Progenitor cell of endocrine pancreas (in vitro differentiated cells): ENCODE measurements around the gene LIPN. TPM values are rescaled to one million over a fixed set of nuclear protein-coding genes. Genes with fewer than 3 reads are reported as not detected.

ENCODE experiments used
- DNase-seq: peaks from one replicate; pipeline ENCODE4 v3.0.0; 2021; ENCODE audit warnings: low spot score; ENCODE audit not compliant: unreplicated experiment
- H3K27ac Mint-ChIP-seq: 2 replicates; pipeline ENCODE4 v1.8.0; 2021; ENCODE audit warnings: mild to moderate bottlenecking, moderate library complexity, mixed read lengths
- H3K27me3 Mint-ChIP-seq: 2 replicates; pipeline ENCODE4 v1.8.0; 2021; ENCODE audit warnings: mixed read lengths
- H3K36me3 Mint-ChIP-seq: 2 replicates; pipeline ENCODE4 v1.8.0; 2022; ENCODE audit warnings: mixed read lengths; ENCODE audit not compliant: insufficient read depth
- H3K4me1 Mint-ChIP-seq: 2 replicates; pipeline ENCODE4 v1.8.0; 2021; ENCODE audit warnings: low read depth, mixed read lengths
- H3K4me3 Mint-ChIP-seq: 2 replicates; pipeline ENCODE4 v1.8.0; 2021; ENCODE audit warnings: low read depth, mild to moderate bottlenecking, moderate library complexity, mixed read lengths
- H3K9me3 Mint-ChIP-seq: 2 replicates; pipeline ENCODE4 v1.8.0; 2021; ENCODE audit warnings: low read depth, mixed read lengths
- total RNA-seq: library from RNA; stranded (reverse); gene quantifications from 2 replicates; pipeline ENCODE4 v1.2.1, GENCODE V29; 2021
- TF ChIP-seq, protein P1 (sequence below): fragments of 200-600 bp; sonication (generic); IDR thresholded peaks from one replicate; pipeline ENCODE4 v1.5.0; 2021; ENCODE audit warnings: antibody characterized with exemption, mild to moderate bottlenecking; ENCODE audit not compliant: unreplicated experiment

Gene LIPN
- total RNA-seq, 1 donor from 2014 or later, result not detected

DNA sequence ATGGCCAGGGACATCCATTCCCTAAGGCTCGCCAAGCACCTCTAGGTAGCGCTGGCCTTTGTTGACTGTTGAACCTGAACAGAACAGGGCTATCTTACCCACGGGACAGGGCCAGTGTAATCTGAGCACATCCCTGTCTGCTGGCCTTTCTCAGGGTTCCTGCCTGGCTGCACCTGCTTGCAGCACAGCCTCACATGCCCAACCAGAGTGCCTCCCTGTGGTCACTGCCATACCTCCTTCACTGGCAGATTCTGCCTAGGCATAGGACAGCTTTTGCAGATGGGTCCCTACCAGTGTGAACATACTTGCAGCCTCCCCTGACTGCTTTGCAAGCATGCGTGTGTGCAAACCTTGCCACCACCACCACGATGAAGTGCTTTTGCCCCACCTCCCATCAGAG lies 15.8 kb upstream of the LIPN start:
- H3K4me1 Mint-ChIP-seq, result no peaks in the 10 kb centered on the region
- TF ChIP-seq, protein P1, sequence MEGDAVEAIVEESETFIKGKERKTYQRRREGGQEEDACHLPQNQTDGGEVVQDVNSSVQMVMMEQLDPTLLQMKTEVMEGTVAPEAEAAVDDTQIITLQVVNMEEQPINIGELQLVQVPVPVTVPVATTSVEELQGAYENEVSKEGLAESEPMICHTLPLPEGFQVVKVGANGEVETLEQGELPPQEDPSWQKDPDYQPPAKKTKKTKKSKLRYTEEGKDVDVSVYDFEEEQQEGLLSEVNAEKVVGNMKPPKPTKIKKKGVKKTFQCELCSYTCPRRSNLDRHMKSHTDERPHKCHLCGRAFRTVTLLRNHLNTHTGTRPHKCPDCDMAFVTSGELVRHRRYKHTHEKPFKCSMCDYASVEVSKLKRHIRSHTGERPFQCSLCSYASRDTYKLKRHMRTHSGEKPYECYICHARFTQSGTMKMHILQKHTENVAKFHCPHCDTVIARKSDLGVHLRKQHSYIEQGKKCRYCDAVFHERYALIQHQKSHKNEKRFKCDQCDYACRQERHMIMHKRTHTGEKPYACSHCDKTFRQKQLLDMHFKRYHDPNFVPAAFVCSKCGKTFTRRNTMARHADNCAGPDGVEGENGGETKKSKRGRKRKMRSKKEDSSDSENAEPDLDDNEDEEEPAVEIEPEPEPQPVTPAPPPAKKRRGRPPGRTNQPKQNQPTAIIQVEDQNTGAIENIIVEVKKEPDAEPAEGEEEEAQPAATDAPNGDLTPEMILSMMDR, result no peak
- H3K4me3 Mint-ChIP-seq, result no peak overlapping the region
- H3K27me3 Mint-ChIP-seq, result no peaks in the 10 kb centered on the region
- H3K27ac Mint-ChIP-seq, result no peak overlapping the region
- H3K9me3 Mint-ChIP-seq, result peaks cover 20% of the 10 kb centered on the region
- H3K36me3 Mint-ChIP-seq, result no peaks in the 10 kb centered on the region
- no peak for DNase-seq

GRCh38 chr10:88745633-88746032 lies 14.2 kb upstream of the LIPN start:
- Mint-ChIP-seq H3K27ac (no peak overlapping the region), H3K36me3 (no peaks in the 10 kb centered on the region), H3K4me1 (no peaks in the 10 kb centered on the region), H3K9me3 (peaks cover 25% of the 10 kb centered on the region), H3K4me3 (no peak overlapping the region), H3K27me3 (no peaks in the 10 kb centered on the region)
- DNase-seq, result no peak
- TF ChIP-seq, protein P1, result no peak

DNA sequence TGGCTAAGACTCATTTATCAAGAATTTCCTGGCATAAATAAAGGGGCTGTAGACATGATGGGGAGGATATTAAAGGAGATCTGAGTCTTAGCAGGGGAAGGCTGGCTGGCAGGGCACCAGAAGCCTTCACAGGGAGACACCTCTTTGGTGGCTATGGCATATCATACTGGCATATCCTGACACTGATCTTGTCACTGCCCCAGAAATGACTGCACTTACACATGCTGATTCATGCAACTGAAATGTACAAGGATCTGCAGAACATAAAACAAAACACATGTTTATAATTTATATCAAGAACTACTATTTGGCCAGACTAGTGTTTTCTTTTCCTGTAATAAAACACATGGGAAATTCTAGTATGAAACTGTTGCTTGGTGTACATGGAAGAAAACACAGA lies 5.5 kb upstream of the LIPN start:
- H3K27ac Mint-ChIP-seq, result no peak overlapping the region
- TF ChIP-seq, protein P1, result no peak

DNA sequence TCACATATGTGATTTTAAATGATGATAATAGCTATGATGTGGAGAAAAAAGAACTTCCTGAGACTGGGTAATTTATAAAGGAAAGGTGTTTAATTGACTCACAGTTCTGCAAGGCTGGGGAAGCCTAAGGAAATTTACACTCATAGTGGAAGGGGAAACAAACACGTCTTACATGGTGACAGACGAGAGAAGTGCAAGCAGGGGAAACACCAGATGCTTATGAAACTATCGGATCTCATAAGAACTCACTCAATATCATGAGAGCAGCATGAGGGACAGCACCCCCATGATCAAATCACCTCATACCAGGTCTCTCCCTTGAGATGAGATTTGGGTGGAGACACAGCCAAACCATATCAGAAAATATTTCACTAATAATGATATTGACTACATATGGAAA lies 4.1 kb upstream of the LIPN start:
- no peaks in the 10 kb centered on the region for H3K27me3 Mint-ChIP-seq
- H3K36me3 Mint-ChIP-seq, result no peaks in the 10 kb centered on the region
- no peak overlapping the region for H3K4me3 Mint-ChIP-seq
- TF ChIP-seq, protein P1, result no peak
- no peak for DNase-seq
- H3K27ac Mint-ChIP-seq, result no peak overlapping the region
- H3K4me1 Mint-ChIP-seq, result no peaks in the 10 kb centered on the region
- no peaks in the 10 kb centered on the region for H3K9me3 Mint-ChIP-seq

More for the DNA sequence above, 5.5 kb upstream of the LIPN start:
- DNase-seq, result no peak
- no peaks in the 10 kb centered on the region for H3K27me3 Mint-ChIP-seq
- no peaks in the 10 kb centered on the region for H3K4me1 Mint-ChIP-seq
- peaks cover 5% of the 10 kb centered on the region for H3K9me3 Mint-ChIP-seq
- H3K36me3 Mint-ChIP-seq, result no peaks in the 10 kb centered on the region
- no peak overlapping the region for H3K4me3 Mint-ChIP-seq

GRCh38 chr10:88756660-88757059 lies 3.2 kb upstream of the LIPN start:
- H3K27ac Mint-ChIP-seq, result no peak overlapping the region
- no peaks in the 10 kb centered on the region for H3K9me3 Mint-ChIP-seq
- DNase-seq, result no peak
- no peaks in the 10 kb centered on the region for H3K4me1 Mint-ChIP-seq
- no peaks in the 10 kb centered on the region for H3K36me3 Mint-ChIP-seq
- no peaks in the 10 kb centered on the region for H3K27me3 Mint-ChIP-seq
- H3K4me3 Mint-ChIP-seq, result no peak overlapping the region
- TF ChIP-seq, protein P1, result no peak

DNA sequence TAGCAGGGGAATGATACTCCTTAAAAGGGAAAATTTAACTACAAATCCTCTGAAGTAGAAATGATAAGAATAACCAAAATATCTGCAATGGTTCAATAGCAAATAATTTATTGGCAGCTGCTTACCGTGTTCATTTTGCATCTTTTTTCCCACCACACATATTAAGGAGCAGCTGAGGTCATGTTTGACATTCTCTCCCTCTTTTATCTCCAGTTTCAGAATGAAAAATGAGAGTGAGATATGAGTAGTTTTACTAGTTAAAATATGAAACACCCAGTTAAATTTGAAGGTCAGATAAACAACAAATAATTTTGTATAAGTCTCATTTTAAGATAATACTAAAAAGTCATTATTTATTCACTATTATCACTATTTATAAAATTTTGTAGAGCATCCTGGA lies 3.1 kb downstream of the LIPN start:
- no peaks in the 10 kb centered on the region for H3K36me3 Mint-ChIP-seq

More for the DNA sequence above, 3.1 kb downstream of the LIPN start:
- no peak overlapping the region for H3K4me3 Mint-ChIP-seq
- DNase-seq, result no peak
- no peaks in the 10 kb centered on the region for H3K9me3 Mint-ChIP-seq
- H3K27me3 Mint-ChIP-seq, result no peaks in the 10 kb centered on the region
- no peak overlapping the region for H3K27ac Mint-ChIP-seq
- peaks cover 8% of the 10 kb centered on the region for H3K4me1 Mint-ChIP-seq
- TF ChIP-seq, protein P1, result no peak
